IPS-18a (cell line): ENCODE results near the gene GNA15.
"Not testable (repeated sequence)": the region's sequence is repeated elsewhere in the genome, so short reads cannot be mapped to it uniquely, and the experiment has no call there.

ENCODE experiments used
- H3K27ac ChIP-seq: one replicate; pipeline ENCODE4 v1.5.1; 2013; ENCODE audit warnings: low read length
- H3K27me3 ChIP-seq: one replicate; pipeline ENCODE4 v1.6.1; 2013; ENCODE audit warnings: mild to moderate bottlenecking, low read length; ENCODE audit not compliant: control insufficient read depth, insufficient read depth
- H3K36me3 ChIP-seq: one replicate; pipeline ENCODE4 v1.6.1; 2013; ENCODE audit warnings: low read depth, low read length; ENCODE audit not compliant: control insufficient read depth
- H3K4me1 ChIP-seq: one replicate; pipeline ENCODE4 v1.6.1; 2013; ENCODE audit warnings: low read depth, low read length; ENCODE audit not compliant: control insufficient read depth
- H3K4me3 ChIP-seq: one replicate; pipeline ENCODE4 v1.5.1; 2013; ENCODE audit warnings: low read length
- H3K9ac ChIP-seq: one replicate; pipeline ENCODE4 v1.6.1; 2013; ENCODE audit warnings: mild to moderate bottlenecking, low read length, moderate library complexity
- H3K9me3 ChIP-seq: one replicate; pipeline ENCODE4 v1.6.1; 2013; ENCODE audit warnings: low read depth, low read length; ENCODE audit not compliant: control insufficient read depth

The GNA15 gene

DNA sequence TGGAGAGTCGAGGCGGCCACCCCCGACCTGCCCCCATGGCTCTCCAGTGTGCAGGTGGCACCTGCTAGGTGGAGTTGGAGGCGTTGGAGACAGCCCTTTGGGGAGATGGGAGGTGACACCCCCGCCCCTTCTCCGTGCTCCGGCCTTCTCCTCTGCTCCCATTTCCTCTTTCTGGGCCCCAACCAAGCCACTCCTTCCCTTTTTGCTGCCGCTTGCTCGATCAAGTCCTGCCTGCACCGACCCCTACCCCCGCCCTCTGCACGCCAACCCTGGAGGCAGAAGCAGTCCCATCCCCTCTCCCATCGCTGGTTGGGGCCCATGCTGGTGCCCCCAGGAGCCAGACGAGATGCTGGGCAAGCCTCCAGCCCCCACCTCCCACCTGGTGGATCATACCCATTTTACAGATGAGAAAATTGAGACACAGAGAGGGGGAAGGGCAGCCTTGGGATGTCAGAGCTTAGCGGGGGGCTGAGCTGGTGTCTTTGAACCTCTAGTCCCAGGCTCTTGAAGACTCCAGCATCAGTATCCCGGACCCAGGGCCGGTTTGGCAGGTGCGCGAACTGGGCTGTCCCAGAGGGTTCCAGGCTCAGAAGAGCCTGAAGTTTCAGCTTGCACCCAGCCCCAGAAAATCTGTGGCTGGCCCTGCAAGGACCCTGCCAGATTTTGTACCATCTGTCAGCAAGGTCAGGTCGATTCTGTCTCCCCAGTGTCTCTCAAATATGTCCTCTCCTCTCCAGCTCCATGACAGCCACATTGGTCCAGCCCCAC is 10.3 kb downstream of the GNA15 start:
- H3K9me3 ChIP-seq = no peaks in the 10 kb centered on the region
- H3K27me3 ChIP-seq = no peaks in the 10 kb centered on the region
- H3K27ac ChIP-seq = no peak overlapping the region
- no peak overlapping the region for H3K4me3 ChIP-seq
- H3K36me3 ChIP-seq = no peaks in the 10 kb centered on the region
- H3K9ac ChIP-seq = no peak overlapping the region
- H3K4me1 ChIP-seq = no peaks in the 10 kb centered on the region

DNA sequence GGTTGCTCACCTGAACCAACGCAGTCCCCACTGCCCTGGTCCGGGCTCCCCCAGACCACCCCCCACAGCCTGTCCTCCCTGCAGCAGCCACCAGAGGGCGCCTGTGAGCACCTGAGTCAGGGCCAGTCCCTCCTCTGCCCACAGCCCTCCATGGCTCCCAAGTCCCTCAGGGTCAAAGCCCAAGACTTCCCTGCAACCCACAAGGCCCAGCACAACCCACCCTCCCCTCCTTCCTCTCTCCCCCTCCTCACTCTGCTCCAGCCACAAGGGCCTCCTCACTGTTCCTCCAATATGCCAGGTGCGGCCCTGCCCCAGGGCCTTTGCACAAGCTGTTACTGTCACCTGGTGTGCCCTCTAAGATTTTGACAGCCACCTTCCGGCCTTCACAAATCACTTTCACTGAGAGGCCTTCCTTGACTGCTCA is 10.9 kb downstream of the GNA15 start:
- no peak overlapping the region for H3K9ac ChIP-seq
- no peaks in the 10 kb centered on the region for H3K27me3 ChIP-seq
- H3K4me3 ChIP-seq = no peak overlapping the region
- H3K9me3 ChIP-seq = no peaks in the 10 kb centered on the region
- no peaks in the 10 kb centered on the region for H3K36me3 ChIP-seq
- H3K4me1 ChIP-seq = no peaks in the 10 kb centered on the region
- H3K27ac ChIP-seq = no peak overlapping the region

DNA sequence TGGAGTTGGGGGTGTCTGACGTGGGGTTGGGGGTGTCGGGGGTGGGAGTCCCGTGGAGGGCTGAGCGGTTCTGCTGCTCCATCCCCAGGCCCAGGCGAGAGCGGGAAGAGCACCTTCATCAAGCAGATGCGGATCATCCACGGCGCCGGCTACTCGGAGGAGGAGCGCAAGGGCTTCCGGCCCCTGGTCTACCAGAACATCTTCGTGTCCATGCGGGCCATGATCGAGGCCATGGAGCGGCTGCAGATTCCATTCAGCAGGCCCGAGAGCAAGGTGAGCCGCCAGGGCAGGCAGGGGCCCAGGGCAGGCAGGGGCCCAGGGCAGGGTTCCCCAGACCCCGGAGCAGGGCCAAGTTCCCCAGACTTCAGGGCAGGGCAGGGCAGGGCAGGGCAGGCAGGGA is 12.7 kb downstream of the GNA15 start:
- Histone ChIP-seq H3K9me3 (no peaks in the 10 kb centered on the region), H3K27me3 (no peaks in the 10 kb centered on the region), H3K27ac (no peak overlapping the region), H3K36me3 (no peaks in the 10 kb centered on the region), H3K9ac (no peak overlapping the region), H3K4me1 (no peaks in the 10 kb centered on the region), H3K4me3 (no peak overlapping the region)

DNA sequence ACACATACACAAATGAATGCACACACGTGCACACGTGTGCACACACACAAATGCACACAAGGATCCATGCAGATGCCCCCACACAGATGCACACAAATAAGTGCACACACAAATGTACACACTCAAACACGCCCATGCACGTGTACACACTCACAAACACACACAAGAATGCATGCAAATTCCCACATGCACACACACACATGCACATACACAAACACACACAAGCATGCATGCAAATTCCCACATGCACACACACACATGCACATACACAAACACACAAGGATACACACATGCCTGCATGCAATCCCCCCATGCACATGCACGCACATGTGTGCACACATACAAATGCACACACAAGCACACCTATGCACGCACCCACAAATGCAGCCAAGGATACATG is 13.3 kb downstream of the GNA15 start:
- Histone ChIP-seq H3K4me1 (no peaks in the 10 kb centered on the region), H3K27me3 (no peaks in the 10 kb centered on the region), H3K9ac (no peak overlapping the region)

DNA sequence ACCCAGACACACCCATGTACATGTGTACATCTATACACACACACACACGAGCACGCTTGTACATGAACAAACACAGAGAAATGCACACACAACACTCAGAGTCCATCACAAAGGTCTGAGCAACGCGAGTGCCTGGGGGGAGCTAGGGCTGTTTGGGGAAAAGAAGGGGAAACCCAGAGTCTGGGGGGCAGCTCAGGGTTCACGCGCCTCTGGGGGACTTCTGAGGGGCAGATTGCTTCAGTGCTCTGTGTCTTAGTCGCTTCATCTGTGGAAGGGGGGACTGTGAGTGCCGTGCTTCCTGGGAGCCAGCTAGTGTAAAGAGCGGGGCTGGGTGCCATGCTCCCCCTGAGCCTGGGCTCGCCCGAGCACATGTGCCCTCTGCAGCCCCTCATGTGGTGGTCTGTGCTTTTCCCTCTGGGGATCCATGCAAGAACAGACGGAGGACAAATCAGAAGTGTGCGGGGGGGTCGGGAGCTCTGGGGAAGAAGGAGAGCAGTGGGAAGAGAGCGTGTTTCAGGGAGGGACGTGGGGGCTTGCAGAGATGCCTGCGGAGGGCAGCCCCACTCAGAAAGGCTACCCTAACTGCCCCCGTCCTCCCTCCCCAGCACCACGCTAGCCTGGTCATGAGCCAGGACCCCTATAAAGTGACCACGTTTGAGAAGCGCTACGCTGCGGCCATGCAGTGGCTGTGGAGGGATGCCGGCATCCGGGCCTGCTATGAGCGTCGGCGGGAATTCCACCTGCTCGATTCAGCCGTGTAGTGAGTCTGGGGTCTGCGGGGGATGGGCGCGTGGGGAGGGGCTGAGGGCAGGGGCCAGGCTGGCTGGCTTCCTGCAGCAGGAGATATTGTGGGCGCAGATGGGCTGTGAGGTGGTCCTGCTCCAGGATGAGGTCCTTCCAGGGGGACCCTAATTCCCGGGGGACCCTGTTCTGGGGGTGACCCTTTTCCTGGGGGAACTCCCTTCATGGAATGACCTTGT is 14.0 kb downstream of the GNA15 start:
- Histone ChIP-seq H3K4me1 (no peaks in the 10 kb centered on the region), H3K9ac (no peak overlapping the region), H3K4me3 (no peak overlapping the region), H3K27me3 (no peaks in the 10 kb centered on the region), H3K36me3 (no peaks in the 10 kb centered on the region), H3K27ac (no peak overlapping the region), H3K9me3 (no peaks in the 10 kb centered on the region)

More for the DNA sequence above, 13.3 kb downstream of the GNA15 start:
- H3K4me3 ChIP-seq = no peak overlapping the region
- no peaks in the 10 kb centered on the region for H3K9me3 ChIP-seq
- H3K36me3 ChIP-seq = no peaks in the 10 kb centered on the region
- no peak overlapping the region for H3K27ac ChIP-seq

DNA sequence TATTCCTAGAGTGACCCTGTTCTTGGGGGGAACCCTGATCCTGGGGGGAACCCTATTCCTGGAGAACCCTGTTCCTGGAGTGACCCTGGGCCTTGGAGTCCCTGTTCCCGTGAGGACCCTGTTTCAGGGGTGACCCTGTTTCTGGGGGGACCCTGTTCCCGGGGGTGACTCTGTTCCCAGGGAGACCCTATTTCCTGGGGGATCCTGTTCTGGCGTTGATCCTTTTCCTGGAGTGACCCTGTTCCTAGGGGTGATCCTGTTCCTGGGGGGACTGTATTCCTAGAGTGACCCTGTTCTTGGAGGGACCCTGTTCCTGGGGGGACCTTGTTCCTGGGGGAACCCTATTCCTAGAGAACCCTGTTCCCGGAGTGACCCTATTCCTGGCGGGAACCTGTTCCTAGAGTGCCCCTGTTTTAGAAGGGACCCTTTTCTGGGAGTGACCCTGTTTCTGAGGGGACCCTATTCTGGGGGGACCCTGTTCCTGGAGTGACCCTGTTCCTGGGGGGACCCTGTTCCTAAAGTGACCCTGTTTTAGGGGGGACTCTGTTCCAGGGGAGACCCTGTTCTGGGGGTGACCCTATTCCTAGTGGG is 15.0 kb downstream of the GNA15 start:
- Histone ChIP-seq H3K9ac (no peak overlapping the region), H3K4me3 (no peak overlapping the region), H3K36me3 (no peaks in the 10 kb centered on the region), H3K27ac (no peak overlapping the region), H3K4me1 (no peaks in the 10 kb centered on the region), H3K9me3 (no peaks in the 10 kb centered on the region), H3K27me3 (no peaks in the 10 kb centered on the region)

DNA sequence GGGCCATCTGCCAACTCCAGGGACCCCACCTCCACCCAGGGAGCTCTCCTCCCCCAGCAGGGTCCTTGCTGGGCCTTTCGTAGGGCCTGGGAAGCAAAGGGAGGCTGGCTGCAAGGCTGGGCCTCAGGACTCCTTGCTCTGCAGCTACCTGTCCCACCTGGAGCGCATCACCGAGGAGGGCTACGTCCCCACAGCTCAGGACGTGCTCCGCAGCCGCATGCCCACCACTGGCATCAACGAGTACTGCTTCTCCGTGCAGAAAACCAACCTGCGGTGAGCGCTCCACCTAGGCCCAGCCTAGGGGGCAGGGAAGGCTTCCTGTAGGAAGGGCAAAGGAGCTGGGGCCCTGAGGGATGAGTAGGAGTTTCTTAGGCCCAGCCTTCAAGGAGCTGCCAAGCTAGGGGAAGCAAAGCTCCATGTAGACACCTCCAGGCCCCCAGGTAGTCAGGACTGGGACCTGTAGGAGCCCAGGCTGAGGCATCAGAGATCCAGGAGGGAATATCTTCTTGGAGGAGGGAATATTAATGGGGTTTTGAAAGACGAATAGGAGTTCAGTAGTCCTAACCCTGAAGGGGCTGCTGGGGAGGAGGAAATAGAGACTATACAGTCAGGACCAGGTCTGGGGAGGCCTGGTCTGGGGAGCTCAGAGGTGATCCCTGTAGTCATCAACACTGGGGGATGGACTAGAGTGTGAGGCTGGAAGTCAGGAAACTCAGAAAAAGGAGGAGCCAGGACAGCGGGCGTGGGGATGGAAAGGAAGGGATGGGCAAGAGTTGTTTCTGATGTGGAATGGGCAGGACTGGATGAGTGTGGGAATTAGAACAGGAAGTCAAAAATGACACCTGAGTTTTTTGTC is 16.0 kb downstream of the GNA15 start:
- H3K9me3 ChIP-seq = no peaks in the 10 kb centered on the region
- H3K27ac ChIP-seq = no peak overlapping the region
- H3K9ac ChIP-seq = no peak overlapping the region
- no peak overlapping the region for H3K4me3 ChIP-seq
- H3K4me1 ChIP-seq = no peaks in the 10 kb centered on the region
- no peaks in the 10 kb centered on the region for H3K27me3 ChIP-seq
- no peaks in the 10 kb centered on the region for H3K36me3 ChIP-seq

DNA sequence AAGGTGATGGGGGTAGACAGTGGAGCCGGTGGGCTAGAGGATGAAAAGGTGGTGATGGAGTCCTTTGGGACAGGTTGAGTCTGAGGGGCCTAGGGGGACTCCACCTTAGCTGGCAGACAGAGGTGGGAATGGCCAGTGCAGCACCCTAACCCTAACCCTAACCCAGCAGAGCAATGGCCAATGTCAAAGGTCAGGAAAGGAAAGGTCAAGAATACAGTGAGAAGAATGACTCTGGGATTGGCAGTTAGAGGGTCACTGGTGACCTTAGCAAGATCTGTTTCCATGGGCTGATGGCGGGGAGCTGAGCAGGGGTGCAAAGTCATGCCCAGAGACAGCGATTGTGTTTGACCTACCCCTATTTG is 16.6 kb downstream of the GNA15 start:
- Histone ChIP-seq H3K9ac (no peak overlapping the region), H3K4me3 (no peak overlapping the region), H3K4me1 (no peaks in the 10 kb centered on the region), H3K36me3 (no peaks in the 10 kb centered on the region), H3K27me3 (no peaks in the 10 kb centered on the region), H3K27ac (no peak overlapping the region), H3K9me3 (no peaks in the 10 kb centered on the region)

DNA sequence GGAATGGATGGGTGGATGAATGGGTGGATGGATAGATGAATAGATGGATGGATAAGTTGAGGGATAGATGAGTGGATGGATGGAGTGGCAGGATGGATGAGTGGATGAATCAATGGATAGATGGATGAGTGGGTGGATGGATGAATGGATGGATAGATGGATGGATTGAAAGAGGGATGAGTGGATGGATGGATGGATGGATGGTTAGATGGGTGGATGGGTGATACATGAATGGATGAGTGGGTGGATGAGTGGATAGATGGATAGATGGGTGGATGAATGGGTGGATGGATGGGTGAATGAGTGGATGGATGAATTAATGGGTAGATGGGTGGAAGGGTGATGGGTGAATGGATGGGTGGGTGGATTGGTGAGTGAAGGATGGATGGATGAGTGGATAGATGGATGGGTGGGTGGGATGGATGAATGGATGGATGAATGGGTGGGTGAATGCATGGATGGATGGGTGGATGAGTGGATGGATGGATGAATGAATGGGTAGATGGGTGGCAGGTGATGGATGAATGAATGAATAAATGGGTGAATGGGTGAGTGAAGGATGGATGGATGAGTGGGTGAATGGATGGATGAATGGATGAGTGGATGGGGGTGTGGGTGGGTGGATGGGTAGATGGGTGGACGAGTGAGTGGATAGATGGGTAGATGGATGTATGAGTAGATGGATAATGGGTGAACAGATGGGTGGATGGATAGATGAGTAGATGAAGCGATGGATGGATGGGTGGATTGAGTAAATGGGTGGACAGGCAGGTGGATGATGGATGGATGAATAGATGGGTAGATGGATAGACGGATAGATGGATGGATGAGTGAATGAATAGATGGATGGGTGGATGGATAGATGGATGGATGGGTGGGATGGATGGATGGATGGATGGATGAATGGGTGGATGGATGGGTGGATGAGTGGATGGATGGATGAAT is 17.7 kb downstream of the GNA15 start:
- H3K4me3 ChIP-seq = no peak overlapping the region
- no peaks in the 10 kb centered on the region for H3K4me1 ChIP-seq
- H3K9me3 ChIP-seq = no peaks in the 10 kb centered on the region
- no peaks in the 10 kb centered on the region for H3K36me3 ChIP-seq
- H3K27ac ChIP-seq = no peak overlapping the region
- no peaks in the 10 kb centered on the region for H3K27me3 ChIP-seq
- H3K9ac ChIP-seq = no peak overlapping the region

DNA sequence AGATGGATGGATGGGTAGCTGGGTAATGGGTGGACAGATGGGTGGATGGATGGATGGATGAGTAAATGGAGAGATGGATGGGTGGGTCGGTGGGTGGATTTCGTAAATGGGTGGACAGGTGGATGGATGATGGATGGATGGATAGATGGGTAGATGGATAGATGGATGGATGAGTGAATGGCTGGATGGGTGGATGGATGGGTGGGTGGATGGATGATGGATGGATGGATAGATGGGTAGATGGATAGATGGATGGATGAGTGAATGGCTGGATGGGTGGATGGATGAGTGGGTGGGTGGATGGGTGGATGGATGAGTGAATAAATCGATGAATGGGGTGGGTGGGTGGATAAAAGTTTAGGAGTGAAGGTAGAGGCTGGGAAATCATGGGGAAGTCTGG is 18.6 kb downstream of the GNA15 start:
- H3K27me3 ChIP-seq, H3K27ac ChIP-seq, H3K4me1 ChIP-seq, H3K9me3 ChIP-seq, H3K9ac ChIP-seq, H3K36me3 ChIP-seq, H3K4me3 ChIP-seq: not testable (repeated sequence)
